Thoracic aorta (tissue), 2 donors: Measurements from ENCODE around the gene HERPUD1. TPM values are rescaled to one million over a fixed set of nuclear protein-coding genes. Genes with fewer than 3 reads are reported as not detected.

Experiments used
- ATAC-seq: fragments of 150-250 bp; one replicate; pipeline ENCODE4 v1.8.0; 2017; ENCODE audit warnings: low read depth; ENCODE audit not compliant: insufficient number of reproducible peaks, low FRiP score
- DNase-seq: peaks from one replicate; pipeline ENCODE4 v3.0.0-alpha.2; 2020; ENCODE audit warnings: low spot score
- H3K27ac ChIP-seq, 2 donors: fragments of 200-600 bp; sonication (generic); 1 replicate in 1 of 2; 2 replicates in 1 of 2; pipeline ENCODE4 v1.5.1; 2016; ENCODE audit warnings: mild to moderate bottlenecking in 2 of 2, moderate library complexity in 2 of 2
- H3K27me3 ChIP-seq: fragments of 200-600 bp; sonication (generic); replicated peaks from 2 replicates; pipeline ENCODE4 v1.6.0; 2016; ENCODE audit warnings: mild to moderate bottlenecking; ENCODE audit not compliant: insufficient read depth
- H3K36me3 ChIP-seq: fragments of 200-600 bp; sonication (generic); one replicate; pipeline ENCODE4 v1.5.1; 2016
- H3K4me1 ChIP-seq, 2 donors: fragments of 200-600 bp; sonication (generic); 1 replicate in 1 of 2; 2 replicates in 1 of 2; pipeline versions ENCODE4 v1.5.1 to v1.6.0; 2016; ENCODE audit warnings: low read depth in 2 of 2, mild to moderate bottlenecking in 1 of 2; ENCODE audit not compliant: control insufficient read depth in 1 of 2
- H3K4me3 ChIP-seq: fragments of 200-600 bp; sonication (generic); 2 replicates; pipeline ENCODE4 v1.5.1; 2016; ENCODE audit warnings: mild to moderate bottlenecking
- H3K9me3 ChIP-seq: fragments of 200-600 bp; sonication (generic); 2 replicates; pipeline ENCODE4 v1.5.1; 2016
- CTCF ChIP-seq: fragments of 200-600 bp; sonication (generic); IDR thresholded peaks from one replicate; pipeline ENCODE4 v1.5.1; 2019; ENCODE audit warnings: antibody characterized with exemption
- total RNA-seq, 2 donors: library from RNA; depleted of rRNA; stranded (reverse); fragments of >200 nt; gene quantifications; one replicate each; pipeline versions ENCODE4 v1.1.0 to v1.2.3, GENCODE V29; 2016

HERPUD1 gene
- total RNA-seq, 2 donors from 2014 or later = 220 to 232 TPM

- ATAC-seq = no peak
- Histone ChIP-seq H3K4me1 (peaks cover 0 to 3% of the 10 kb centered on the region in 2 donors), H3K9me3 (no peaks in the 10 kb centered on the region), H3K36me3 (no peaks in the 10 kb centered on the region), H3K4me3 (no peak overlapping the region), H3K27ac (no peak overlapping the region), H3K27me3 (no peaks in the 10 kb centered on the region)
- DNase-seq = no peak
- TF ChIP-seq CTCF = no peak
Observed at GRCh38 chr16:56921571-56921970, 10.4 kb upstream of the HERPUD1 start.

GRCh38 chr16:56923481-56924091 lies 8.4 kb upstream of the HERPUD1 start:
- Histone ChIP-seq H3K4me1 (no peaks in the 10 kb centered on the region), H3K36me3 (no peaks in the 10 kb centered on the region), H3K27ac (no peak overlapping the region), H3K27me3 (no peaks in the 10 kb centered on the region), H3K9me3 (no peaks in the 10 kb centered on the region), H3K4me3 (no peak overlapping the region)
- TF ChIP-seq CTCF = no peak
- no peak for DNase-seq
- ATAC-seq = no peak

- Histone ChIP-seq H3K4me3 (no peak overlapping the region), H3K27me3 (no peaks in the 10 kb centered on the region), H3K4me1 (peaks cover 0 to 9% of the 10 kb centered on the region in 2 donors), H3K36me3 (no peaks in the 10 kb centered on the region), H3K9me3 (no peaks in the 10 kb centered on the region), H3K27ac (no peak overlapping the region)
- no peak for DNase-seq
- no peak for ATAC-seq
- no peak for TF ChIP-seq CTCF
Observed at GRCh38 chr16:56927471-56927870, 4.5 kb upstream of the HERPUD1 start.

- H3K9me3 ChIP-seq = no peaks in the 10 kb centered on the region
- peaks cover 4 to 18% of the 10 kb centered on the region in 2 donors for H3K4me1 ChIP-seq
- TF ChIP-seq CTCF = no peak
- no peaks in the 10 kb centered on the region for H3K27me3 ChIP-seq
- H3K27ac ChIP-seq = no peak overlapping the region
- H3K4me3 ChIP-seq = no peak overlapping the region
- no peak for ATAC-seq
- no peak for DNase-seq
- H3K36me3 ChIP-seq = no peaks in the 10 kb centered on the region
Observed at GRCh38 chr16:56929639-56930038, 2.3 kb upstream of the HERPUD1 start.

GRCh38 chr16:56930486-56931270 lies 1.3 kb upstream of the HERPUD1 start:
- no peaks in the 10 kb centered on the region for H3K9me3 ChIP-seq
- H3K4me1 ChIP-seq = peaks cover 12 to 29% of the 10 kb centered on the region in 2 donors
- H3K4me3 ChIP-seq = no peak overlapping the region
- no peaks in the 10 kb centered on the region for H3K36me3 ChIP-seq
- no peaks in the 10 kb centered on the region for H3K27me3 ChIP-seq
- no peak for TF ChIP-seq CTCF
- peak overlapping the region; percentile 88 to 99 for H3K27ac ChIP-seq
- DNase-seq (no peak), ATAC-seq (no peak)
